AG09309 (cell line): ENCODE data around the gene BCORL1.

Experiments
- DNase-seq: peaks from one replicate; pipeline ENCODE4 v3.0.0-alpha.2; 2010; ENCODE audit warnings: low read depth
- H3K4me3 ChIP-seq: 2 replicates; pipeline ENCODE4 v1.5.1; 2011; ENCODE audit warnings: mild to moderate bottlenecking, low read depth, low read length, moderate library complexity; ENCODE audit not compliant: control insufficient read depth
- TF ChIP-seq, protein P1 (sequence below): IDR thresholded peaks from 2 replicates; pipeline ENCODE4 v1.5.1; 2011; ENCODE audit warnings: mild to moderate bottlenecking, low read depth, low read length, inconsistent platforms; ENCODE audit not compliant: insufficient read depth, control insufficient read depth; ENCODE audit errors: missing control alignments

The BCORL1 gene

DNA sequence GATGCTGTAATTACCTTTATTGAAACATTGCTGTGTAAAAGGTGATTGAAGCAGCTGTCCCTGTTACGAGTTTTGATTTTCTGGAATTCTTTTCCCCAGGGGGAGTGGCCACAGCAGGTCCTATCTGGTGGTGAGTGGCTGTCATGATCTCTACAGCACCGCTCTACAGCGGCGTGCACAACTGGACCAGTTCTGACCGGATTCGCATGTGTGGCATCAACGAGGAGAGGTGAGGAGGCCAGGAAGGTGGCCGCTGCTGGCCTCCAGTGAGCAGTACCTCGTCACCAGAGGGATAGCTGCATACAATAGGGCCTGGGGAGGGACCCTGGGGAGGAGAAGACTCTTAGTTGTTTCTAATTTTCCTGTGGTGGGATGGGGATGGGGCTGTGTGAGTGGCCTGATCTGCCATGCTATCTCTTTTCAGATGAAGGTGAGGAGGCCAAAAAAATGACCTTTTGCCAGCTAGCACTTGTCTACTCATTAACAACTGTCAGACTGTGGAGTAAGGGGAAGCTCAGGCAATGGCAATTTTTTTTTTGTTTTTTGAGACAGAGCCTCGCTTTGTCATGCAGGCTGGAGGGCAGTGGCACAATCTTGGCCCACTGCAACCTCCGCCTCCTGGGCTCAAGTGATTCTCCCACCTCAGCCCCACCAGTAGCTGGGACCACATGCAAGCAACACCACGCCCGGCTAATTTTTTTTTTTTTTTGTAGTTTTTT lies 22.8 kb downstream of the BCORL1 start:
- no peak for DNase-seq
- TF ChIP-seq, protein P1, sequence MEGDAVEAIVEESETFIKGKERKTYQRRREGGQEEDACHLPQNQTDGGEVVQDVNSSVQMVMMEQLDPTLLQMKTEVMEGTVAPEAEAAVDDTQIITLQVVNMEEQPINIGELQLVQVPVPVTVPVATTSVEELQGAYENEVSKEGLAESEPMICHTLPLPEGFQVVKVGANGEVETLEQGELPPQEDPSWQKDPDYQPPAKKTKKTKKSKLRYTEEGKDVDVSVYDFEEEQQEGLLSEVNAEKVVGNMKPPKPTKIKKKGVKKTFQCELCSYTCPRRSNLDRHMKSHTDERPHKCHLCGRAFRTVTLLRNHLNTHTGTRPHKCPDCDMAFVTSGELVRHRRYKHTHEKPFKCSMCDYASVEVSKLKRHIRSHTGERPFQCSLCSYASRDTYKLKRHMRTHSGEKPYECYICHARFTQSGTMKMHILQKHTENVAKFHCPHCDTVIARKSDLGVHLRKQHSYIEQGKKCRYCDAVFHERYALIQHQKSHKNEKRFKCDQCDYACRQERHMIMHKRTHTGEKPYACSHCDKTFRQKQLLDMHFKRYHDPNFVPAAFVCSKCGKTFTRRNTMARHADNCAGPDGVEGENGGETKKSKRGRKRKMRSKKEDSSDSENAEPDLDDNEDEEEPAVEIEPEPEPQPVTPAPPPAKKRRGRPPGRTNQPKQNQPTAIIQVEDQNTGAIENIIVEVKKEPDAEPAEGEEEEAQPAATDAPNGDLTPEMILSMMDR, result no peak
- no peak overlapping the region for H3K4me3 ChIP-seq

DNA sequence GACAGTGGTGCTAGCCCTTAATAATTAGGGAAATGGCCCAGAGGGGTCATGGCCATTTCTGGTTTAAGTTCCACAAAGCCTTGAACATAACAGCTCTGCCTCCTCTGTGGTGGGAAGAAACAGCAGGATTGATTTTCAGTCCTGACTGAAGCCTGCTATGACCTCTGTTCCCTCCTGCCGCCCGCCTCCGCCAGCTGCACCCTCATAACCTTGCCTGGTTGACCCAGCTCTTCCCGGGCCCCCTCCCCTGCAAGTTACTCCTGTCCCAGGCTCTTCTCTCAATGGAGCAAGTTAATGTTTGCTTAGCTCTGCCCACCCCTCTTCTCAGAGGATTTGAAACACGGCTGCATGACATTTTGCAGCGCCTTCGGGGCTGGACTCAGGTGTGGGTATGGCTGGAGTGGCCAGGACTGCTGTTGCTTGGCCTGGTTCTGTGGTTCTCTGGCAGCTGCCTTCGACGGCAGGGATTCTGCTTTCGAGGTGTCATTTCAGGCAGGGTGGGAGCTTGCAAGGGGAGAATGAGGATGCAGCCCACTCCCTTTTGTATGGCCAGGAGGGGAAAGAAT lies 27.3 kb downstream of the BCORL1 start:
- DNase-seq, result no peak
- TF ChIP-seq, protein P1, result no peak
- H3K4me3 ChIP-seq, result no peak overlapping the region

DNA sequence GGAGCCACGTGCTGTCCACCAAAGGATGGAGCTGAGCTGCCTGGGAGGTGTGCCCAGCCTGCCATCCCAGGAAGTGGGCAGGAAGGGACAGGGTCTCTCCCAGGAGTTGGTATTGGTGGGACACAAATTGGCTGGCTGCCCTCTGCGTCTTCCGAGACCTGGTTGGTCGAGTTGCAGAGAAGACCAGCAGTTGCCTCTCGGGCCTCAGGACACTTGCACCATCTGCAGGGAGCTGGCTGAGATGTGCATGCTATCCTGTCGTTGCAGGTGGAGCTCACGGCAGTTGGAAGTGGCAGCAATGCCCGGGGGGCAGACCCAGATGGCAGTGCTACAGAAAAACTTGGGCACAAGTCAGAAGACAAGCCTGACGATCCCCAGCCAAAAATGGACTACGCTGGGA lies 30.2 kb downstream of the BCORL1 start:
- TF ChIP-seq, protein P1, result no peak
- no peak for DNase-seq
- H3K4me3 ChIP-seq, result no peak overlapping the region

DNA sequence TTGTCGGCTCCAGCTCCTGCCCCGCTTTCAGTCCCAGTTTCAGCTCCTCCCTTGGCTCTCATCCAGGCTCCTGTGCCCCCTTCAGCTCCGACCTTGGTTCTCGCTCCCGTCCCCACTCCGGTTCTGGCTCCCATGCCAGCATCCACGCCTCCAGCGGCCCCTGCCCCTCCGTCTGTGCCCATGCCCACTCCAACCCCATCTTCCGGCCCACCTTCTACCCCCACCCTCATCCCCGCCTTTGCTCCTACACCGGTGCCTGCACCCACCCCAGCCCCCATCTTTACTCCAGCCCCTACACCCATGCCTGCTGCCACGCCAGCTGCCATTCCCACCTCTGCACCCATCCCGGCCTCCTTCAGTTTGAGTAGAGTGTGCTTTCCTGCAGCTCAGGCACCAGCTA lies 31.2 kb downstream of the BCORL1 start:
- H3K4me3 ChIP-seq, result no peak overlapping the region
- DNase-seq, result no peak
- TF ChIP-seq, protein P1, result no peak

DNA sequence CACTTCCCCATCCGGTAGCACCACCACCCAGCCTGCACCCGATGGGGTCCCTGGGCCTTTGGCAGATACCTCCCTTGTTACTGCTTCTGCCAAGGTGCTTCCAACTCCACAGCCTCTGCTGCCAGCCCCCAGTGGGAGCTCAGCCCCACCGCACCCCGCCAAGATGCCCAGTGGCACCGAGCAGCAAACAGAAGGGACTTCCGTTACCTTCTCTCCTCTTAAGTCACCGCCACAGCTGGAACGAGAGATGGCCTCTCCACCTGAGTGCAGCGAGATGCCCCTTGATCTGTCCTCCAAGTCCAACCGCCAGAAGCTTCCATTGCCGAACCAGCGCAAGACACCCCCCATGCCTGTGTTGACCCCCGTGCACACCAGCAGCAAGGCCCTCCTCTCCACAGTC lies 31.9 kb downstream of the BCORL1 start:
- TF ChIP-seq, protein P1, result no peak
- no peak overlapping the region for H3K4me3 ChIP-seq
- DNase-seq, result no peak

DNA sequence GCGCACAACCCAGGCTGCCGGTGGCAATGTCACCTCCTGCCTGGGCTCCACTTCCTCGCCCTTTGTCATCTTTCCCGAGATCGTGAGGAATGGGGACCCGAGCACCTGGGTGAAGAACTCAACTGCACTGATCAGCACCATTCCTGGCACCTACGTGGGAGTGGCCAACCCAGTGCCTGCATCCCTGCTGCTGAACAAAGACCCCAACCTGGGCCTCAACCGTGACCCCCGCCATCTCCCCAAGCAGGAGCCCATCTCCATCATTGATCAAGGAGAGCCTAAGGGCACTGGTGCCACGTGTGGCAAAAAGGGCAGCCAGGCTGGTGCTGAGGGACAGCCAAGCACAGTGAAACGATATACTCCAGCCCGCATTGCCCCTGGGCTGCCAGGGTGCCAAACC lies 32.3 kb downstream of the BCORL1 start:
- TF ChIP-seq, protein P1, result no peak
- DNase-seq, result no peak
- no peak overlapping the region for H3K4me3 ChIP-seq
